B cell (primary cell): Measurements from ENCODE around the gene GABRA6.

Source experiments
- CTCF ChIP-seq: fragments of 200-600 bp; IDR thresholded peaks from one replicate; pipeline ENCODE4 v1.8.0; 2022; ENCODE audit warnings: antibody characterized with exemption, mild to moderate bottlenecking
- EZH2 ChIP-seq: IDR thresholded peaks from 2 replicates; pipeline ENCODE4 v1.6.1; 2012; ENCODE audit warnings: borderline replicate concordance, low read depth, mild to moderate bottlenecking, moderate library complexity, low read length; ENCODE audit not compliant: insufficient read depth, poor library complexity, severe bottlenecking

- TF ChIP-seq CTCF, result no peak
- no peak for TF ChIP-seq EZH2
These were observed 47.9 kb upstream of the GABRA6 start for GRCh38 chr5:161637591-161637990.
